WTC11 (cell line): Measurements from ENCODE around the gene SNTN. TPM values are rescaled to one million over a fixed set of nuclear protein-coding genes. Genes with fewer than 3 reads are reported as not detected.

Experiments
- ATAC-seq: fragments of 200-7000 bp; cut with Tn5 transposase; 2 replicates; pipeline ENCODE4 v1.10.0; 2021; ENCODE audit warnings: mild to moderate bottlenecking, moderate library complexity
- CTCF ChIA-PET: fragments of 300-600 bp; sonication (Branson Sonifier 250); formaldehyde crosslinking; loops from one replicate; lab custom pipeline; 2021; ENCODE audit warnings: antibody characterized with exemption; lab: Charles Lee
- POLR2A ChIA-PET: fragments of 350-600 bp; sonication (Branson Sonifier 250); formaldehyde crosslinking; loops from one replicate; lab custom pipeline; 2021; ENCODE audit warnings: antibody characterized with exemption; lab: Charles Lee
- DNase-seq: peaks from one replicate; pipeline ENCODE4 v3.0.0; 2021; ENCODE audit warnings: low spot score
- H3K27ac Mint-ChIP-seq: 2 replicates; pipeline ENCODE4 v1.8.0; 2021; ENCODE audit warnings: mixed read lengths
- H3K27me3 Mint-ChIP-seq: 2 replicates; pipeline ENCODE4 v1.8.0; 2021; ENCODE audit warnings: low read depth, mild to moderate bottlenecking, moderate library complexity, mixed read lengths
- H3K36me3 Mint-ChIP-seq: 2 replicates; pipeline ENCODE4 v1.8.0; 2021; ENCODE audit warnings: mixed read lengths
- H3K4me1 Mint-ChIP-seq: 2 replicates; pipeline ENCODE4 v1.8.0; 2022; ENCODE audit warnings: mixed read lengths
- H3K4me3 Mint-ChIP-seq: 2 replicates; pipeline ENCODE4 v1.8.0; 2021; ENCODE audit warnings: mild to moderate bottlenecking, moderate library complexity, mixed read lengths
- H3K9me3 Mint-ChIP-seq: 2 replicates; pipeline ENCODE4 v1.8.0; 2021; ENCODE audit warnings: mixed read lengths
- FOXJ3 ChIP-seq: sonication (generic); formaldehyde crosslinking; IDR thresholded peaks from 2 replicates; pipeline ENCODE4 v1.9.0; 2021; ENCODE audit warnings: missing genetic modification reagents, mild to moderate bottlenecking, borderline replicate concordance
- FOXK1 ChIP-seq: sonication (generic); formaldehyde crosslinking; IDR thresholded peaks from 2 replicates; pipeline ENCODE4 v1.8.0; 2022; ENCODE audit warnings: mild to moderate bottlenecking, moderate library complexity, missing genetic modification reagents
- FOXP1 ChIP-seq: sonication (generic); formaldehyde crosslinking; IDR thresholded peaks from 2 replicates; pipeline ENCODE4 v1.8.0; 2022; ENCODE audit warnings: missing genetic modification reagents, mild to moderate bottlenecking, moderate library complexity, borderline replicate concordance
- KAT7 ChIP-seq: sonication (generic); formaldehyde crosslinking; IDR thresholded peaks from 2 replicates; pipeline ENCODE4 v1.8.1; 2023; ENCODE audit warnings: missing genetic modification reagents, mild to moderate bottlenecking, borderline replicate concordance
- MYBL2 ChIP-seq: sonication (generic); formaldehyde crosslinking; IDR thresholded peaks from 2 replicates; pipeline ENCODE4 v1.8.1; 2023; ENCODE audit warnings: mild to moderate bottlenecking, moderate library complexity, missing genetic modification reagents
- NFATC4 ChIP-seq: fragments of 250-450 bp; sonication (Bioruptor Pico); IDR thresholded peaks from 2 replicates; pipeline ENCODE4 v1.9.0; 2021; ENCODE audit warnings: mild to moderate bottlenecking
- NFE2L1 ChIP-seq: sonication (generic); formaldehyde crosslinking; IDR thresholded peaks from 2 replicates; pipeline ENCODE4 v1.8.1; 2023; ENCODE audit warnings: missing genetic modification reagents
- NFYB ChIP-seq: sonication (generic); formaldehyde crosslinking; conservative IDR thresholded peaks from 2 replicates; pipeline ENCODE4 v1.8.0; 2022; ENCODE audit warnings: low read depth, missing genetic modification reagents
- RELA ChIP-seq: sonication (generic); formaldehyde crosslinking; IDR thresholded peaks from 2 replicates; pipeline ENCODE4 v1.8.1; 2022; ENCODE audit warnings: missing genetic modification reagents, mild to moderate bottlenecking, borderline replicate concordance
- SP1 ChIP-seq: sonication (generic); formaldehyde crosslinking; conservative IDR thresholded peaks from 2 replicates; pipeline ENCODE4 v1.8.1; 2022; ENCODE audit warnings: missing genetic modification reagents
- TP53 ChIP-seq: sonication (generic); formaldehyde crosslinking; IDR thresholded peaks from 2 replicates; pipeline ENCODE4 v1.8.1; 2023; ENCODE audit warnings: mild to moderate bottlenecking, missing genetic modification reagents
- ZNF232 ChIP-seq: sonication (generic); formaldehyde crosslinking; IDR thresholded peaks from 2 replicates; pipeline ENCODE4 v1.8.0; 2022; ENCODE audit warnings: mild to moderate bottlenecking, missing genetic modification reagents
- ZNF263 ChIP-seq: sonication (generic); formaldehyde crosslinking; IDR thresholded peaks from 2 replicates; pipeline ENCODE4 v1.8.1; 2022; ENCODE audit warnings: low read depth, mild to moderate bottlenecking, moderate library complexity, missing genetic modification reagents
- ZNF281 ChIP-seq: sonication (generic); formaldehyde crosslinking; IDR thresholded peaks from 2 replicates; pipeline ENCODE4 v1.8.0; 2023; ENCODE audit warnings: mild to moderate bottlenecking, missing genetic modification reagents
- ZNF416 ChIP-seq: fragments of 250-450 bp; sonication (Bioruptor Pico); IDR thresholded peaks from 2 replicates; pipeline ENCODE4 v1.9.0; 2021; ENCODE audit warnings: mild to moderate bottlenecking, inconsistent platforms
- total RNA-seq: library from RNA; stranded (reverse); gene quantifications from 3 replicates; pipeline ENCODE4 v1.2.3, GENCODE V29; 2021
- TF ChIP-seq, protein P1 (sequence below): fragments of 250-450 bp; sonication (Bioruptor Pico); IDR thresholded peaks from 2 replicates; pipeline ENCODE4 v1.9.0; 2021; ENCODE audit warnings: moderate library complexity, mild to moderate bottlenecking, inconsistent platforms, borderline replicate concordance
- TF ChIP-seq, protein P2 (sequence below): sonication (generic); formaldehyde crosslinking; IDR thresholded peaks from 2 replicates; pipeline ENCODE4 v1.8.1; 2023; ENCODE audit warnings: mild to moderate bottlenecking, missing genetic modification reagents, moderate library complexity
- TF ChIP-seq, protein P3 (sequence below): sonication (generic); formaldehyde crosslinking; IDR thresholded peaks from 2 replicates; pipeline ENCODE4 v1.8.0; 2023; ENCODE audit warnings: missing genetic modification reagents

The SNTN gene
- total RNA-seq, 1 experiment from 2014 or later: not detected

- no peak for DNase-seq
- CTCF ChIA-PET: interaction anchor here (1.6 kb wide), 1 partner anchor 290 kb away, joined by 3 read pairs; no protein-coding TSS in a partner anchor
Measured at GRCh38 chr3:63655519-63655918, 3.0 kb downstream of the SNTN start.

GRCh38 chr3:63656786-63657185 is 4.3 kb downstream of the SNTN start:
- Mint-ChIP-seq H3K27ac (no peak overlapping the region), H3K4me3 (no peak overlapping the region)

More at GRCh38 chr3:63655519-63655918, 3.0 kb downstream of the SNTN start:
- Mint-ChIP-seq H3K4me3 (no peak overlapping the region), H3K27ac (no peak overlapping the region), H3K4me1 (no peaks in the 10 kb centered on the region), H3K9me3 (no peaks in the 10 kb centered on the region), H3K27me3 (no peaks in the 10 kb centered on the region), H3K36me3 (no peaks in the 10 kb centered on the region)
- no peak for TF ChIP-seq TP53
- no peak for TF ChIP-seq MYBL2
- no peak for TF ChIP-seq RELA (CRISPR knock-in tag)
- no peak for TF ChIP-seq SP1 (CRISPR knock-in tag)
- no peak for TF ChIP-seq ZNF232 (CRISPR knock-in tag)
- TF ChIP-seq ZNF281 (CRISPR knock-in tag): no peak
- TF ChIP-seq NFATC4 (CRISPR knock-in tag): no peak
- no peak for TF ChIP-seq FOXP1
- no peak for TF ChIP-seq KAT7 (CRISPR knock-in tag)
- TF ChIP-seq ZNF416 (CRISPR knock-in tag): no peak
- TF ChIP-seq, protein P1, sequence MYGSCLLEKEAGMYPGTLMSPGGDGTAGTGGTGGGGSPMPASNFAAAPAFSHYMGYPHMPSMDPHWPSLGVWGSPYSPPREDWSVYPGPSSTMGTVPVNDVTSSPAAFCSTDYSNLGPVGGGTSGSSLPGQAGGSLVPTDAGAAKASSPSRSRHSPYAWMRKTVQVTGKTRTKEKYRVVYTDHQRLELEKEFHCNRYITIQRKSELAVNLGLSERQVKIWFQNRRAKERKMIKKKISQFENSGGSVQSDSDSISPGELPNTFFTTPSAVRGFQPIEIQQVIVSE: no peak
- TF ChIP-seq, protein P2, sequence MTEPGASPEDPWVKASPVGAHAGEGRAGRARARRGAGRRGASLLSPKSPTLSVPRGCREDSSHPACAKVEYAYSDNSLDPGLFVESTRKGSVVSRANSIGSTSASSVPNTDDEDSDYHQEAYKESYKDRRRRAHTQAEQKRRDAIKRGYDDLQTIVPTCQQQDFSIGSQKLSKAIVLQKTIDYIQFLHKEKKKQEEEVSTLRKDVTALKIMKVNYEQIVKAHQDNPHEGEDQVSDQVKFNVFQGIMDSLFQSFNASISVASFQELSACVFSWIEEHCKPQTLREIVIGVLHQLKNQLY (CRISPR knock-in tag): no peak
- no peak for TF ChIP-seq NFE2L1 (CRISPR knock-in tag)
- POLR2A ChIA-PET: no interaction called here
- no peak for ATAC-seq

More at GRCh38 chr3:63656786-63657185, 4.3 kb downstream of the SNTN start:
- H3K9me3 Mint-ChIP-seq: no peaks in the 10 kb centered on the region
- DNase-seq: no peak
- H3K36me3 Mint-ChIP-seq: no peaks in the 10 kb centered on the region
- no peak for ATAC-seq
- CTCF ChIA-PET: no interaction called here
- H3K27me3 Mint-ChIP-seq: no peaks in the 10 kb centered on the region
- H3K4me1 Mint-ChIP-seq: no peaks in the 10 kb centered on the region
- POLR2A ChIA-PET: no interaction called here
- TF ChIP-seq FOXJ3 (CRISPR knock-in tag) (no peak), NFYB (CRISPR knock-in tag) (no peak), ZNF263 (CRISPR knock-in tag) (no peak), FOXK1 (no peak), ZNF281 (CRISPR knock-in tag) (no peak)
- TF ChIP-seq, protein P3, sequence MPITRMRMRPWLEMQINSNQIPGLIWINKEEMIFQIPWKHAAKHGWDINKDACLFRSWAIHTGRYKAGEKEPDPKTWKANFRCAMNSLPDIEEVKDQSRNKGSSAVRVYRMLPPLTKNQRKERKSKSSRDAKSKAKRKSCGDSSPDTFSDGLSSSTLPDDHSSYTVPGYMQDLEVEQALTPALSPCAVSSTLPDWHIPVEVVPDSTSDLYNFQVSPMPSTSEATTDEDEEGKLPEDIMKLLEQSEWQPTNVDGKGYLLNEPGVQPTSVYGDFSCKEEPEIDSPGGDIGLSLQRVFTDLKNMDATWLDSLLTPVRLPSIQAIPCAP (CRISPR knock-in tag): no peak
